Brain microvascular endothelial cell (primary cell): ENCODE data around the gene PSMD11.

Experiments used
- DNase-seq: peaks from one replicate; pipeline ENCODE4 v3.0.0-alpha.2; 2020
- H3K27ac ChIP-seq: fragments of 250-450 bp; sonication (Bioruptor Pico); 2 replicates; pipeline ENCODE4 v1.5.1; 2020; ENCODE audit warnings: mild to moderate bottlenecking, moderate library complexity
- H3K27me3 ChIP-seq: fragments of 250-450 bp; sonication (Bioruptor Pico); replicated peaks from 2 replicates; pipeline ENCODE4 v1.5.1; 2020; ENCODE audit warnings: mild to moderate bottlenecking
- H3K36me3 ChIP-seq: fragments of 250-450 bp; sonication (Bioruptor Pico); replicated peaks from 2 replicates; pipeline ENCODE4 v1.5.1; 2020; ENCODE audit warnings: mild to moderate bottlenecking
- H3K4me3 ChIP-seq: 2 replicates; pipeline ENCODE4 v1.5.1; 2011; ENCODE audit warnings: low read depth, mild to moderate bottlenecking, control low read depth, low read length, moderate library complexity
- CTCF ChIP-seq: IDR thresholded peaks from 2 replicates; pipeline ENCODE4 v1.5.1; 2011; ENCODE audit warnings: low read depth, mild to moderate bottlenecking, moderate library complexity, low read length, control low read depth, inconsistent platforms; ENCODE audit errors: missing control alignments
- in situ Hi-C: cut with HindIII; loops from 2 replicates; pipeline ENCODE4 v1.10.0; 2017; ENCODE audit warnings: low sequenced_read_pairs, low pct_ligation_motif_present

Gene PSMD11

GRCh38 chr17:32492264-32492589 lies 47.9 kb downstream of the PSMD11 start:
- no peak overlapping the region for H3K27ac ChIP-seq
- DNase-seq, result no peak
- TF ChIP-seq CTCF, result no peak

GRCh38 chr17:32492648-32493289 lies 48.5 kb downstream of the PSMD11 start:
- no peaks in the 10 kb centered on the region for H3K27me3 ChIP-seq
- H3K27ac ChIP-seq, result no peak overlapping the region
- TF ChIP-seq CTCF, result no peak
- H3K4me3 ChIP-seq, result no peak overlapping the region
- in situ Hi-C loops, result no loop called here
- DNase-seq, result no peak
- no peaks in the 10 kb centered on the region for H3K36me3 ChIP-seq

More at GRCh38 chr17:32492264-32492589, 47.9 kb downstream of the PSMD11 start:
- no peaks in the 10 kb centered on the region for H3K27me3 ChIP-seq
- H3K4me3 ChIP-seq, result no peak overlapping the region
- in situ Hi-C loops, result no loop called here
- H3K36me3 ChIP-seq, result no peaks in the 10 kb centered on the region

GRCh38 chr17:32493571-32493970 lies 49.3 kb downstream of the PSMD11 start:
- H3K27ac ChIP-seq, result no peak overlapping the region
- H3K4me3 ChIP-seq, result no peak overlapping the region
- H3K36me3 ChIP-seq, result no peaks in the 10 kb centered on the region
- H3K27me3 ChIP-seq, result no peaks in the 10 kb centered on the region
- TF ChIP-seq CTCF, result no peak
- DNase-seq, result no peak
- in situ Hi-C loops, result no loop called here

GRCh38 chr17:32493976-32494513 lies 49.7 kb downstream of the PSMD11 start:
- DNase-seq, result no peak
- in situ Hi-C loops, result no loop called here

GRCh38 chr17:32494621-32495358 lies 50.5 kb downstream of the PSMD11 start:
- in situ Hi-C loops, result no loop called here
- TF ChIP-seq CTCF, result no peak
- H3K4me3 ChIP-seq, result no peak overlapping the region
- no peak overlapping the region for H3K27ac ChIP-seq
- DNase-seq, result no peak
- H3K27me3 ChIP-seq, result no peaks in the 10 kb centered on the region
- no peaks in the 10 kb centered on the region for H3K36me3 ChIP-seq

More at GRCh38 chr17:32493976-32494513, 49.7 kb downstream of the PSMD11 start:
- Histone ChIP-seq H3K27ac (no peak overlapping the region), H3K27me3 (no peaks in the 10 kb centered on the region), H3K4me3 (no peak overlapping the region), H3K36me3 (no peaks in the 10 kb centered on the region)
- no peak for TF ChIP-seq CTCF
